GF-D8 (cell line): ENCODE data around the gene GRAMD1A.

Experiments used
- DNase-seq: peaks from one replicate; lab custom pipeline; 2025; lab: John Stamatoyannopoulos, UW

The GRAMD1A gene

GRCh38 chr19:35075202-35076025, 75.3 kb downstream of the GRAMD1A start:
- no peak for DNase-seq

- DNase-seq = no peak
These were observed 75.9 kb downstream of the GRAMD1A start for GRCh38 chr19:35076026-35076370.
